Neural progenitor cell (in vitro differentiated cells): ENCODE measurements around the gene HDAC4. TPM values are rescaled to one million over a fixed set of nuclear protein-coding genes. Genes with fewer than 3 reads are reported as not detected.
A peak's percentile ranks its signal among the peaks of the same experiment; 100 is the strongest.

ENCODE experiments used
- DNase-seq: peaks from one replicate; pipeline ENCODE4 v3.0.0-alpha.2; 2016; ENCODE audit warnings: low spot score
- H2AFZ ChIP-seq: fragments of 200-600 bp; sonication (generic); replicated peaks from 2 replicates; pipeline ENCODE4 v1.6.1; 2016; ENCODE audit warnings: antibody characterized with exemption
- H3F3A ChIP-seq: fragments of 200-600 bp; sonication (generic); 2 replicates; pipeline ENCODE4 v1.6.1; 2016; ENCODE audit warnings: antibody characterized with exemption, low read depth
- H3K27ac ChIP-seq: fragments of 200-600 bp; sonication (generic); 2 replicates; pipeline ENCODE4 v1.5.1; 2016; ENCODE audit warnings: mild to moderate bottlenecking
- H3K27me3 ChIP-seq: fragments of 200-600 bp; sonication (generic); 2 replicates; pipeline ENCODE4 v1.6.1; 2016; ENCODE audit warnings: mild to moderate bottlenecking, moderate library complexity
- H3K36me3 ChIP-seq: fragments of 200-600 bp; sonication (generic); 2 replicates; pipeline ENCODE4 v1.5.1; 2016
- H3K4me1 ChIP-seq: fragments of 200-600 bp; sonication (generic); 2 replicates; pipeline ENCODE4 v1.6.1; 2016; ENCODE audit warnings: mixed run types
- H3K4me2 ChIP-seq: fragments of 200-600 bp; sonication (generic); 2 replicates; pipeline ENCODE4 v1.6.1; 2016
- H3K4me3 ChIP-seq: fragments of 200-600 bp; sonication (generic); 2 replicates; pipeline ENCODE4 v1.5.1; 2016
- H3K79me2 ChIP-seq: fragments of 200-600 bp; sonication (generic); 2 replicates; pipeline ENCODE4 v1.6.1; 2016; ENCODE audit warnings: low read depth
- H3K9ac ChIP-seq: fragments of 200-600 bp; sonication (generic); 2 replicates; pipeline ENCODE4 v1.6.1; 2016
- H3K9me3 ChIP-seq: fragments of 200-600 bp; sonication (generic); 2 replicates; pipeline ENCODE4 v1.5.1; 2016; ENCODE audit warnings: low read depth
- H4K20me1 ChIP-seq: fragments of 200-600 bp; sonication (generic); 2 replicates; pipeline ENCODE4 v1.6.1; 2016; ENCODE audit warnings: low read depth
- H3K27ac Mint-ChIP-seq: 3 replicates; pipeline ENCODE4 v1.8.0; 2021; ENCODE audit warnings: mixed read lengths
- H3K27me3 Mint-ChIP-seq: 2 replicates; pipeline ENCODE4 v1.8.0; 2022; ENCODE audit warnings: low read depth, mild to moderate bottlenecking, inconsistent platforms, moderate library complexity, mixed read lengths; ENCODE audit not compliant: insufficient read depth
- H3K36me3 Mint-ChIP-seq: 3 replicates; pipeline ENCODE4 v1.8.0; 2021; ENCODE audit warnings: mixed read lengths
- H3K4me1 Mint-ChIP-seq: 3 replicates; pipeline ENCODE4 v1.8.0; 2021; ENCODE audit warnings: mixed read lengths
- H3K4me3 Mint-ChIP-seq: 3 replicates; pipeline ENCODE4 v1.8.0; 2021; ENCODE audit warnings: mild to moderate bottlenecking, moderate library complexity, mixed read lengths
- H3K9me3 Mint-ChIP-seq: 3 replicates; pipeline ENCODE4 v1.8.0; 2020; ENCODE audit warnings: mixed read lengths
- EZH2 ChIP-seq: fragments of 200-600 bp; sonication (generic); IDR thresholded peaks from 2 replicates; pipeline ENCODE4 v1.6.1; 2017; ENCODE audit warnings: antibody characterized with exemption, mild to moderate bottlenecking, moderate library complexity
- EZH2phosphoT487 ChIP-seq: fragments of 200-600 bp; sonication (generic); IDR thresholded peaks from 2 replicates; pipeline ENCODE4 v1.6.1; 2017; ENCODE audit warnings: antibody characterized with exemption
- total RNA-seq: library from RNA; depleted of rRNA; stranded (reverse); fragments of >200 nt; gene quantifications from 2 replicates; pipeline ENCODE4 v1.2.3, GENCODE V29; 2015; ENCODE audit warnings: low replicate concordance
- TF ChIP-seq, protein P1 (sequence below): fragments of 200-600 bp; sonication (generic); IDR thresholded peaks from 2 replicates; pipeline ENCODE4 v1.5.1; 2017; ENCODE audit warnings: antibody characterized with exemption, mild to moderate bottlenecking

HDAC4 gene
- total RNA-seq, 1 donor from 2014 or later: 36.0 TPM

DNA sequence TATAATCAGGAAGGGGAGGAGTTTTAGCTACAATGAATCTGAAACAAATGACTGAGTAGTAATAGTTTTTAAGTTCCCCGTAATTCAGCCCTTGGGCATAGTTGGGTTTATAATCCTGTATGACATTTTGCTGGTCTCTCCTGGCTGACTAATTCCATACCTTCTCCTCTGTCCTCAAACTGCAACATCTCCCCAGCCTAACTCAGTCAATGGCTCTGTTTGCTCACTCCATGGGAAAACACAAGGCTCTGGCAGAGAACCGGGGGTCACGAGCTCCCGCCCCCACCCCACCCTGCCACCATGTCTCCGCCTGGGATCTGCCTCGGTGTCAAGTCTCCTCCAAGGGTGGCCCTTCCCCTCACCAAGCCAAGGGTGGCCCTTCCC lies 168.6 kb downstream of the HDAC4 start:
- H3K36me3 ChIP-seq: no peaks in the 10 kb centered on the region
- no peak overlapping the region for H3K27ac Mint-ChIP-seq

DNA sequence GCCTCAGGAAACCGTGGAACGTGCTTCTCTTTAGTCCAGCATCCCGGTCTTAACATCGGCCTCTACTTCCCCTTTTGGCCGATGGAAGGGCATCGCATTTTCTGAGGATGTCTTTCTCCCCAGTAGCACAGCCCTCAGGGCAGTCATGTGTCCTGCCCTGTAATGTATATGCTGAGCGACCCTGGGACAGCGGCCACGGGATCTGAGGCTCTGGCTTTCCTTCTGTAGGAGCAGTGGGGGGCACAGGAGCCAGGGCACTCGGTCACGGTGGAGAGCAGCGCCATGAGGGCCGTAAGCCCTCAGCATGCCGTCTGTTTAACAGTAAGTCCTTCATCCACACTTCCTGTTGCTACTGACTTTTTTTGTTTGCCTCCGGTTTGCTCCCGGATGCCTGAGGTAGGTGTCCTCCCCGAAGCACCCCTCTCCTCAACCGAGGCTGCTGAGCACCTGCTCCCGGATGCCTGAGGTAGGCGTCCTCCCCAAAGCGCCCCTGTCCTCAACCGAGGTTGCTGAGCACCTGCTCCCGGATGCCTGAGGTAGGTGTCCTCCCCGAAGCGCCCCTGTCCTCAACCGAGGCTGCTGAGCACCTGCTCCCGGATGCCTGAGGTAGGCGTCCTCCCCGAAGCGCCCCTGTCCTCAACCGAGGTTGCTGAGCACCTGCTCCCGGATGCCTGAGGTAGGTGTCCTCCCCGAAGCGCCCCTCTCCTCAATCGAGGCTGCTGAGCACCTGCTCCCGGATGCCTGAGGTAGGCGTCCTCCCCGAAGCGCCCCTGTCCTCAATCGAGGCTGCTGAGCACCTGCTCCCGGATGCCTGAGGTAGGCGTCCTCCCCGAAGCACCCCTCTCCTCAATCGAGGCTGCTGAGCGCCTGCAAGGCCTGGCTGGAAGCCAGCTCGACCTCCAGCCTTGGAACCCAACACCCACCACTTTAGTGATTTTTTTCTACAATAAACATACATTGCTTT lies 169.3 kb downstream of the HDAC4 start:
- TF ChIP-seq EZH2 (no peak), EZH2phosphoT487 (no peak)
- TF ChIP-seq, protein P1, sequence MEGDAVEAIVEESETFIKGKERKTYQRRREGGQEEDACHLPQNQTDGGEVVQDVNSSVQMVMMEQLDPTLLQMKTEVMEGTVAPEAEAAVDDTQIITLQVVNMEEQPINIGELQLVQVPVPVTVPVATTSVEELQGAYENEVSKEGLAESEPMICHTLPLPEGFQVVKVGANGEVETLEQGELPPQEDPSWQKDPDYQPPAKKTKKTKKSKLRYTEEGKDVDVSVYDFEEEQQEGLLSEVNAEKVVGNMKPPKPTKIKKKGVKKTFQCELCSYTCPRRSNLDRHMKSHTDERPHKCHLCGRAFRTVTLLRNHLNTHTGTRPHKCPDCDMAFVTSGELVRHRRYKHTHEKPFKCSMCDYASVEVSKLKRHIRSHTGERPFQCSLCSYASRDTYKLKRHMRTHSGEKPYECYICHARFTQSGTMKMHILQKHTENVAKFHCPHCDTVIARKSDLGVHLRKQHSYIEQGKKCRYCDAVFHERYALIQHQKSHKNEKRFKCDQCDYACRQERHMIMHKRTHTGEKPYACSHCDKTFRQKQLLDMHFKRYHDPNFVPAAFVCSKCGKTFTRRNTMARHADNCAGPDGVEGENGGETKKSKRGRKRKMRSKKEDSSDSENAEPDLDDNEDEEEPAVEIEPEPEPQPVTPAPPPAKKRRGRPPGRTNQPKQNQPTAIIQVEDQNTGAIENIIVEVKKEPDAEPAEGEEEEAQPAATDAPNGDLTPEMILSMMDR: no peak
- no peaks in the 10 kb centered on the region for H3K4me1 ChIP-seq
- H3K27me3 ChIP-seq: no peaks in the 10 kb centered on the region
- H3K9ac ChIP-seq: no peak overlapping the region
- Mint-ChIP-seq H3K27ac (no peak overlapping the region), H3K36me3 (peaks cover 7% of the 10 kb centered on the region), H3K27me3 (peaks cover 6% of the 10 kb centered on the region), H3K4me1 (peaks cover 40% of the 10 kb centered on the region), H3K9me3 (no peaks in the 10 kb centered on the region), H3K4me3 (no peak overlapping the region)
- H3F3A ChIP-seq: no peaks in the 10 kb centered on the region
- peaks cover 35% of the 10 kb centered on the region for H4K20me1 ChIP-seq
- no peak overlapping the region for H3K27ac ChIP-seq
- H3K4me3 ChIP-seq: no peak overlapping the region
- H3K9me3 ChIP-seq: no peaks in the 10 kb centered on the region
- no peak overlapping the region for H2AFZ ChIP-seq
- no peak for DNase-seq
- H3K79me2 ChIP-seq: peaks cover 67% of the 10 kb centered on the region
- no peaks in the 10 kb centered on the region for H3K36me3 ChIP-seq
- no peak overlapping the region for H3K4me2 ChIP-seq

More for the DNA sequence above, 168.6 kb downstream of the HDAC4 start:
- no peak overlapping the region for H3K27ac ChIP-seq
- H3K9me3 Mint-ChIP-seq: no peaks in the 10 kb centered on the region
- no peak overlapping the region for H3K9ac ChIP-seq
- no peaks in the 10 kb centered on the region for H3K4me1 ChIP-seq
- no peak overlapping the region for H3K4me3 ChIP-seq
- H3F3A ChIP-seq: no peaks in the 10 kb centered on the region
- no peaks in the 10 kb centered on the region for H3K27me3 ChIP-seq
- H3K9me3 ChIP-seq: no peaks in the 10 kb centered on the region
- peaks cover 63% of the 10 kb centered on the region for H3K79me2 ChIP-seq
- H3K27me3 Mint-ChIP-seq: peaks cover 6% of the 10 kb centered on the region
- DNase-seq: no peak
- peaks cover 7% of the 10 kb centered on the region for H3K36me3 Mint-ChIP-seq
- H2AFZ ChIP-seq: no peak overlapping the region
- H3K4me1 Mint-ChIP-seq: peaks cover 35% of the 10 kb centered on the region
- H4K20me1 ChIP-seq: peaks cover 28% of the 10 kb centered on the region
- H3K4me2 ChIP-seq: no peak overlapping the region
- TF ChIP-seq EZH2phosphoT487 (no peak), EZH2 (no peak)
- TF ChIP-seq, protein P1: no peak
- no peak overlapping the region for H3K4me3 Mint-ChIP-seq

DNA sequence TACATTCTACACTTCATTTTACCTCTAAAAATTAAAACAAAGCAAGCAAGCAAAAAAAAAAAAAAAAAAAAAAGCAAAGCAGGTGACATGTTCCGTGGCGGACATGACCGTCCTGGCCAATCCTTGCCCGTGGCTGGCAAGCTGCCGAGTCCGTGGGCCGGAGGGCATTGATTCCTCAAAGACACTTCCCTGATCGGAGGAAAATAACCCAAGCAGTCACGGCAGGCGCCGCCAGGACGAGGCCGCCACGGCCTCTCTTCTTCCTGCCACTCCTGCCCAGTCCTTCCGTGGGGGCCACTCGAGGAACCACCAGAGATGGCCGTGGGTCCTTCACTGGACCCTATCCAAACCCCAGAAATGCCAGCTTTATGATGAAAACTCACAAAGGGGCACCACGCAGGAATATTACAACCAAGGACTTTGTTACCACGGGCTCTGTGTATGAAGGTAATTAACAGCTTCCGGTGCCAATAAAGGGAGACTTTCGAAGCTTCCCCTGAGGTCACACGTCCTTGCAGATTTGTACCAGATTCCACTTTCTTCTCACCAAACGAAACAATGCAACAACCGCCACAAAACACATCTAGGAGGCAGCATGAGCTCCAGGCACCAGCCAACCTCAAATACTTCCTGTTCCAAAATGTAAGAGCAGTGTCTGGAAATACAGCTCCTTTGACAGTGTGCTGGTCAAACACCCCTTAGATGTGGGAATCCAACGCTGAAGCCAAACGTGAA lies 170.3 kb downstream of the HDAC4 start:
- no peak for DNase-seq
- Mint-ChIP-seq H3K36me3 (peaks cover 7% of the 10 kb centered on the region), H3K27me3 (peaks cover 6% of the 10 kb centered on the region), H3K27ac (peak overlapping the region; percentile 28), H3K4me1 (peaks cover 49% of the 10 kb centered on the region), H3K9me3 (no peaks in the 10 kb centered on the region), H3K4me3 (no peak overlapping the region)
- Histone ChIP-seq H3K79me2 (peaks cover 70% of the 10 kb centered on the region), H3K4me1 (no peaks in the 10 kb centered on the region), H4K20me1 (peaks cover 43% of the 10 kb centered on the region), H3K9me3 (no peaks in the 10 kb centered on the region), H2AFZ (no peak overlapping the region), H3K9ac (no peak overlapping the region), H3F3A (no peaks in the 10 kb centered on the region), H3K4me3 (no peak overlapping the region), H3K4me2 (no peak overlapping the region), H3K27ac (no peak overlapping the region), H3K36me3 (no peaks in the 10 kb centered on the region), H3K27me3 (no peaks in the 10 kb centered on the region)
- TF ChIP-seq EZH2phosphoT487 (no peak), EZH2 (no peak)
- TF ChIP-seq, protein P1: no peak
